SK-N-SH treated with all-trans-retinoic acid at 6 μM for 48 hours (cell line): ENCODE results near the gene TTLL4.

Experiments
- ATAC-seq: fragments of 200-7000 bp; cut with Tn5 transposase; 3 replicates; pipeline ENCODE4 v1.9.1; 2020; ENCODE audit warnings: mild to moderate bottlenecking, moderate library complexity
- ARNTL ChIP-seq: fragments of 450-650 bp; formaldehyde crosslinking; IDR thresholded peaks from 2 replicates; pipeline ENCODE4 v1.5.0; 2020; ENCODE audit warnings: low read depth, mild to moderate bottlenecking, moderate library complexity, borderline replicate concordance
- CSDC2 ChIP-seq: fragments of 250-450 bp; sonication (Bioruptor Pico); IDR thresholded peaks from 2 replicates; pipeline ENCODE4 v1.5.0; 2020; ENCODE audit warnings: mild to moderate bottlenecking, moderate library complexity
- ESRRG ChIP-seq: fragments of 250-450 bp; sonication (Bioruptor Pico); IDR thresholded peaks from 2 replicates; pipeline ENCODE4 v1.6.1; 2021; ENCODE audit warnings: mild to moderate bottlenecking
- GLIS3 ChIP-seq: fragments of 250-450 bp; sonication (Bioruptor Pico); IDR thresholded peaks from 2 replicates; pipeline ENCODE4 v1.5.0; 2020; ENCODE audit warnings: mild to moderate bottlenecking, moderate library complexity
- ISL1 ChIP-seq: fragments of 250-450 bp; sonication (Bioruptor Pico); IDR thresholded peaks from 2 replicates; pipeline ENCODE4 v2.1.2; 2022; ENCODE audit warnings: mild to moderate bottlenecking, moderate library complexity
- OSR1 ChIP-seq: fragments of 250-450 bp; sonication (Bioruptor Pico); IDR thresholded peaks from 2 replicates; pipeline ENCODE4 v1.8.0; 2022; ENCODE audit warnings: moderate library complexity, mild to moderate bottlenecking, inconsistent platforms
- RARB ChIP-seq: fragments of 250-450 bp; sonication (Bioruptor Pico); IDR thresholded peaks from 2 replicates; pipeline ENCODE4 v1.8.0; 2021; ENCODE audit warnings: mild to moderate bottlenecking, moderate library complexity
- TCF4 ChIP-seq: fragments of 250-450 bp; sonication (Bioruptor Pico); IDR thresholded peaks from 2 replicates; pipeline ENCODE4 v1.8.0; 2021; ENCODE audit warnings: mild to moderate bottlenecking, moderate library complexity, borderline replicate concordance
- TOX ChIP-seq: fragments of 250-450 bp; sonication (Bioruptor Pico); IDR thresholded peaks from 2 replicates; pipeline ENCODE4 v1.8.0; 2021; ENCODE audit warnings: mild to moderate bottlenecking, moderate library complexity, borderline replicate concordance
- ZC3H10 ChIP-seq: fragments of 250-450 bp; sonication (Bioruptor Pico); IDR thresholded peaks from 2 replicates; pipeline ENCODE4 v1.5.1; 2021; ENCODE audit warnings: mild to moderate bottlenecking, moderate library complexity
- ZFP3 ChIP-seq: fragments of 250-450 bp; sonication (Bioruptor Pico); IDR thresholded peaks from 2 replicates; pipeline ENCODE4 v1.5.0; 2020; ENCODE audit warnings: mild to moderate bottlenecking, moderate library complexity
- ZFP30 ChIP-seq: fragments of 450-650 bp; formaldehyde crosslinking; IDR thresholded peaks from 2 replicates; pipeline ENCODE4 v1.5.0; 2022; ENCODE audit warnings: mild to moderate bottlenecking, moderate library complexity
- ZNF565 ChIP-seq: fragments of 450-650 bp; formaldehyde crosslinking; conservative IDR thresholded peaks from 2 replicates; pipeline ENCODE4 v1.5.0; 2020; ENCODE audit warnings: low read depth, mild to moderate bottlenecking, moderate library complexity
- ZNF70 ChIP-seq: fragments of 450-650 bp; formaldehyde crosslinking; IDR thresholded peaks from 2 replicates; pipeline ENCODE4 v1.5.0; 2020; ENCODE audit warnings: mild to moderate bottlenecking, moderate library complexity
- ZNF8 ChIP-seq: fragments of 450-650 bp; formaldehyde crosslinking; IDR thresholded peaks from 2 replicates; pipeline ENCODE4 v1.5.0; 2020; ENCODE audit warnings: mild to moderate bottlenecking, moderate library complexity
- TF ChIP-seq, protein P1 (sequence below): fragments of 250-450 bp; sonication (Bioruptor Pico); IDR thresholded peaks from 2 replicates; pipeline ENCODE4 v1.5.1; 2021; ENCODE audit warnings: mild to moderate bottlenecking, moderate library complexity
- TF ChIP-seq, protein P2 (sequence below): fragments of 250-450 bp; sonication (Bioruptor Pico); IDR thresholded peaks from 2 replicates; pipeline ENCODE4 v1.8.0; 2021; ENCODE audit warnings: low read depth, mild to moderate bottlenecking, moderate library complexity, borderline replicate concordance
- TF ChIP-seq, protein P3 (sequence below): fragments of 250-450 bp; sonication (Bioruptor Pico); IDR thresholded peaks from 2 replicates; pipeline ENCODE4 v1.8.0; 2020; ENCODE audit warnings: mild to moderate bottlenecking, moderate library complexity, borderline replicate concordance
- TF ChIP-seq, protein P4 (sequence below): fragments of 250-450 bp; sonication (Bioruptor Pico); IDR thresholded peaks from 2 replicates; pipeline ENCODE4 v1.5.0; 2020; ENCODE audit warnings: mild to moderate bottlenecking, moderate library complexity
- TF ChIP-seq, protein P5 (sequence below): fragments of 250-450 bp; sonication (Bioruptor Pico); IDR thresholded peaks from 2 replicates; pipeline ENCODE4 v1.5.1; 2020; ENCODE audit warnings: low read depth, mild to moderate bottlenecking, moderate library complexity

Gene TTLL4

DNA sequence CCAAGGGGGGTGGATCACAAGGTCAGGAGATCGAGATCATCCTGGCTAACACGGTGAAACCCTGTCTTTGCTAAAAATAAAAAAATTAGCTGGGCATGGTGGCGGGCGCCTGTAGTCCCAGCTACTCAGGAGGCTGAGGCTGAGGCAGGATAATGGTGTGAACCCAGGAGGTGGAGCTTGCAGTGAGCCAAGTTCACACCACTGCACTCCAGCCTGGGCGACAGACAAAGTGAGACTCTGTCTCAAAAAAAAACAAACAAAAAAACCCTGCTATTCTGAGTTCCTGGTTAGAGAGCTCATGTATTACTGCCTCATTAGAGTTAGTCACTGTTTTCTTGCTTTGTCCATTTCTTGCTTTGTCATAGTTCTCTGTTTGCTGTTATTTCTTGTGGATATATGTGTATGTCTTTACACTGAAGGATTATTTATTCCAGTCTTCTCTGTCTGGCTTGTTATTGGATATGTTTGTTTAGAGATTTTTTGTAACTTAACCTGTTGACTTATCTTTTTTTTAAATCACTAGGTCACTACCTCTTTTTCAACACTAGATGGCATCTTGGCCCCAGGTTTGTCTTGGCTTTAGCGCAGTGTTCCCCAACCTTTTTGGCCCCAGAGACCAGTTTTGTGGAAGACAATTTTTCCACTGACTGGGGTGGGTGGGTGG lies 17.0 kb downstream of the TTLL4 start:
- TF ChIP-seq ZNF8: no peak
- no peak for TF ChIP-seq ESRRG
- TF ChIP-seq ZNF565 (CRISPR knock-in tag): no peak
- TF ChIP-seq ISL1: no peak
- TF ChIP-seq, protein P1, sequence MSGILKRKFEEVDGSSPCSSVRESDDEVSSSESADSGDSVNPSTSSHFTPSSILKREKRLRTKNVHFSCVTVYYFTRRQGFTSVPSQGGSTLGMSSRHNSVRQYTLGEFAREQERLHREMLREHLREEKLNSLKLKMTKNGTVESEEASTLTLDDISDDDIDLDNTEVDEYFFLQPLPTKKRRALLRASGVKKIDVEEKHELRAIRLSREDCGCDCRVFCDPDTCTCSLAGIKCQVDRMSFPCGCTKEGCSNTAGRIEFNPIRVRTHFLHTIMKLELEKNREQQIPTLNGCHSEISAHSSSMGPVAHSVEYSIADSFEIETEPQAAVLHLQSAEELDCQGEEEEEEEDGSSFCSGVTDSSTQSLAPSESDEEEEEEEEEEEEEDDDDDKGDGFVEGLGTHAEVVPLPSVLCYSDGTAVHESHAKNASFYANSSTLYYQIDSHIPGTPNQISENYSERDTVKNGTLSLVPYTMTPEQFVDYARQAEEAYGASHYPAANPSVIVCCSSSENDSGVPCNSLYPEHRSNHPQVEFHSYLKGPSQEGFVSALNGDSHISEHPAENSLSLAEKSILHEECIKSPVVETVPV (CRISPR knock-in tag): no peak
- no peak for TF ChIP-seq RARB
- TF ChIP-seq TCF4 (CRISPR knock-in tag): no peak
- TF ChIP-seq, protein P2, sequence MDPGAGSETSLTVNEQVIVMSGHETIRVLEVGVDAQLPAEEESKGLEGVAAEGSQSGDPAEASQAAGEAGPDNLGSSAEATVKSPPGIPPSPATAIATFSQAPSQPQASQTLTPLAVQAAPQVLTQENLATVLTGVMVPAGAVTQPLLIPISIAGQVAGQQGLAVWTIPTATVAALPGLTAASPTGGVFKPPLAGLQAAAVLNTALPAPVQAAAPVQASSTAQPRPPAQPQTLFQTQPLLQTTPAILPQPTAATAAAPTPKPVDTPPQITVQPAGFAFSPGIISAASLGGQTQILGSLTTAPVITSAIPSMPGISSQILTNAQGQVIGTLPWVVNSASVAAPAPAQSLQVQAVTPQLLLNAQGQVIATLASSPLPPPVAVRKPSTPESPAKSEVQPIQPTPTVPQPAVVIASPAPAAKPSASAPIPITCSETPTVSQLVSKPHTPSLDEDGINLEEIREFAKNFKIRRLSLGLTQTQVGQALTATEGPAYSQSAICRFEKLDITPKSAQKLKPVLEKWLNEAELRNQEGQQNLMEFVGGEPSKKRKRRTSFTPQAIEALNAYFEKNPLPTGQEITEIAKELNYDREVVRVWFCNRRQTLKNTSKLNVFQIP (CRISPR knock-in tag): no peak
- no peak for TF ChIP-seq CSDC2 (CRISPR knock-in tag)
- no peak for TF ChIP-seq TOX (CRISPR knock-in tag)
- TF ChIP-seq, protein P3, sequence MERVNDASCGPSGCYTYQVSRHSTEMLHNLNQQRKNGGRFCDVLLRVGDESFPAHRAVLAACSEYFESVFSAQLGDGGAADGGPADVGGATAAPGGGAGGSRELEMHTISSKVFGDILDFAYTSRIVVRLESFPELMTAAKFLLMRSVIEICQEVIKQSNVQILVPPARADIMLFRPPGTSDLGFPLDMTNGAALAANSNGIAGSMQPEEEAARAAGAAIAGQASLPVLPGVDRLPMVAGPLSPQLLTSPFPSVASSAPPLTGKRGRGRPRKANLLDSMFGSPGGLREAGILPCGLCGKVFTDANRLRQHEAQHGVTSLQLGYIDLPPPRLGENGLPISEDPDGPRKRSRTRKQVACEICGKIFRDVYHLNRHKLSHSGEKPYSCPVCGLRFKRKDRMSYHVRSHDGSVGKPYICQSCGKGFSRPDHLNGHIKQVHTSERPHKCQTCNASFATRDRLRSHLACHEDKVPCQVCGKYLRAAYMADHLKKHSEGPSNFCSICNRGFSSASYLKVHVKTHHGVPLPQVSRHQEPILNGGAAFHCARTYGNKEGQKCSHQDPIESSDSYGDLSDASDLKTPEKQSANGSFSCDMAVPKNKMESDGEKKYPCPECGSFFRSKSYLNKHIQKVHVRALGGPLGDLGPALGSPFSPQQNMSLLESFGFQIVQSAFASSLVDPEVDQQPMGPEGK (CRISPR knock-in tag): no peak
- TF ChIP-seq ZFP30: no peak
- TF ChIP-seq, protein P4, sequence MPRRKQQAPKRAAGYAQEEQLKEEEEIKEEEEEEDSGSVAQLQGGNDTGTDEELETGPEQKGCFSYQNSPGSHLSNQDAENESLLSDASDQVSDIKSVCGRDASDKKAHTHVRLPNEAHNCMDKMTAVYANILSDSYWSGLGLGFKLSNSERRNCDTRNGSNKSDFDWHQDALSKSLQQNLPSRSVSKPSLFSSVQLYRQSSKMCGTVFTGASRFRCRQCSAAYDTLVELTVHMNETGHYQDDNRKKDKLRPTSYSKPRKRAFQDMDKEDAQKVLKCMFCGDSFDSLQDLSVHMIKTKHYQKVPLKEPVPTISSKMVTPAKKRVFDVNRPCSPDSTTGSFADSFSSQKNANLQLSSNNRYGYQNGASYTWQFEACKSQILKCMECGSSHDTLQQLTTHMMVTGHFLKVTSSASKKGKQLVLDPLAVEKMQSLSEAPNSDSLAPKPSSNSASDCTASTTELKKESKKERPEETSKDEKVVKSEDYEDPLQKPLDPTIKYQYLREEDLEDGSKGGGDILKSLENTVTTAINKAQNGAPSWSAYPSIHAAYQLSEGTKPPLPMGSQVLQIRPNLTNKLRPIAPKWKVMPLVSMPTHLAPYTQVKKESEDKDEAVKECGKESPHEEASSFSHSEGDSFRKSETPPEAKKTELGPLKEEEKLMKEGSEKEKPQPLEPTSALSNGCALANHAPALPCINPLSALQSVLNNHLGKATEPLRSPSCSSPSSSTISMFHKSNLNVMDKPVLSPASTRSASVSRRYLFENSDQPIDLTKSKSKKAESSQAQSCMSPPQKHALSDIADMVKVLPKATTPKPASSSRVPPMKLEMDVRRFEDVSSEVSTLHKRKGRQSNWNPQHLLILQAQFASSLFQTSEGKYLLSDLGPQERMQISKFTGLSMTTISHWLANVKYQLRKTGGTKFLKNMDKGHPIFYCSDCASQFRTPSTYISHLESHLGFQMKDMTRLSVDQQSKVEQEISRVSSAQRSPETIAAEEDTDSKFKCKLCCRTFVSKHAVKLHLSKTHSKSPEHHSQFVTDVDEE (CRISPR knock-in tag): no peak
- TF ChIP-seq OSR1 (CRISPR knock-in tag): no peak
- no peak for TF ChIP-seq ARNTL (CRISPR knock-in tag)
- TF ChIP-seq, protein P5, sequence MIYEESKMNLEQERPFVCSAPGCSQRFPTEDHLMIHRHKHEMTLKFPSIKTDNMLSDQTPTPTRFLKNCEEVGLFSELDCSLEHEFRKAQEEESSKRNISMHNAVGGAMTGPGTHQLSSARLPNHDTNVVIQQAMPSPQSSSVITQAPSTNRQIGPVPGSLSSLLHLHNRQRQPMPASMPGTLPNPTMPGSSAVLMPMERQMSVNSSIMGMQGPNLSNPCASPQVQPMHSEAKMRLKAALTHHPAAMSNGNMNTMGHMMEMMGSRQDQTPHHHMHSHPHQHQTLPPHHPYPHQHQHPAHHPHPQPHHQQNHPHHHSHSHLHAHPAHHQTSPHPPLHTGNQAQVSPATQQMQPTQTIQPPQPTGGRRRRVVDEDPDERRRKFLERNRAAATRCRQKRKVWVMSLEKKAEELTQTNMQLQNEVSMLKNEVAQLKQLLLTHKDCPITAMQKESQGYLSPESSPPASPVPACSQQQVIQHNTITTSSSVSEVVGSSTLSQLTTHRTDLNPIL: no peak
- TF ChIP-seq ZC3H10 (CRISPR knock-in tag): no peak
- no peak for TF ChIP-seq GLIS3 (CRISPR knock-in tag)
- no peak for TF ChIP-seq ZNF70 (CRISPR knock-in tag)
- TF ChIP-seq ZFP3 (CRISPR knock-in tag): no peak
- no peak for ATAC-seq

DNA sequence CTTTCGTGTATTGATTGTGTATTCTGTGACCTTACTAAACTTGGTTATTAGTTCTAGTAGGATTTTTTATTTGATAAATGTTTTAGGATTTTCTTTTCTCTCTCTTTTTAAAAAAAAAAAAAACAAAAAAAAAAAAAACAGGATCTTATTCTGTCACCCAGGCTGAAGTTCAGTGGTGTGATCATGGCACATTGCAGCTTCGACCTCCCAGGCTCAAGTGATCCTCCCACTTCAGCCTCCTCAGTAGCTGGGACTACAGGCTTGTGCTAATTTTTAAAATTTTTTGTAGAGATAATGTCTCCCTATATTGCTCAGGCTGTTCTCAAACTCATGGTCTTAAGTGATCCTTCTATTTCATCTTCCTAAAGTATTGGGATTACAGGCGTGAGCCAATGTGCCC lies 19.0 kb downstream of the TTLL4 start:
- ATAC-seq: no peak

More for the DNA sequence above, 19.0 kb downstream of the TTLL4 start:
- TF ChIP-seq ZNF8 (no peak), ZNF565 (CRISPR knock-in tag) (no peak), ISL1 (no peak), ZFP3 (CRISPR knock-in tag) (no peak), ZNF70 (CRISPR knock-in tag) (no peak), ZC3H10 (CRISPR knock-in tag) (no peak)
- TF ChIP-seq, protein P1 (CRISPR knock-in tag): no peak
